ENCODE measurements around the gene SYNGR3. TPM values are rescaled to one million over a fixed set of nuclear protein-coding genes. Genes with fewer than 3 reads are reported as not detected.

Gene SYNGR3
- total RNA-seq, 1 donor from 2014 or later: 0.91 TPM

GRCh38 chr16:1997494-1998359 lies 8.0 kb downstream of the SYNGR3 start:
- H3K27me3 Mint-ChIP-seq (ENCODE audit: unreplicated experiment): no peaks in the 10 kb centered on the region
- TF ChIP-seq CTCF (IDR thresholded peaks at IDR 0.05): no peak
- no peaks in the 10 kb centered on the region for H3K9me3 Mint-ChIP-seq (ENCODE audit: unreplicated experiment)
- H3K4me1 Mint-ChIP-seq (ENCODE audit: unreplicated experiment): no peaks in the 10 kb centered on the region
- no peak for DNase-seq (ENCODE audit: extremely low spot score, unreplicated experiment)
- H3K27ac Mint-ChIP-seq (ENCODE audit: unreplicated experiment): no peak overlapping the region
- H3K36me3 Mint-ChIP-seq (ENCODE audit: unreplicated experiment): peaks cover 18% of the 10 kb centered on the region
- H3K4me3 Mint-ChIP-seq (ENCODE audit: unreplicated experiment): no peak overlapping the region

DNA sequence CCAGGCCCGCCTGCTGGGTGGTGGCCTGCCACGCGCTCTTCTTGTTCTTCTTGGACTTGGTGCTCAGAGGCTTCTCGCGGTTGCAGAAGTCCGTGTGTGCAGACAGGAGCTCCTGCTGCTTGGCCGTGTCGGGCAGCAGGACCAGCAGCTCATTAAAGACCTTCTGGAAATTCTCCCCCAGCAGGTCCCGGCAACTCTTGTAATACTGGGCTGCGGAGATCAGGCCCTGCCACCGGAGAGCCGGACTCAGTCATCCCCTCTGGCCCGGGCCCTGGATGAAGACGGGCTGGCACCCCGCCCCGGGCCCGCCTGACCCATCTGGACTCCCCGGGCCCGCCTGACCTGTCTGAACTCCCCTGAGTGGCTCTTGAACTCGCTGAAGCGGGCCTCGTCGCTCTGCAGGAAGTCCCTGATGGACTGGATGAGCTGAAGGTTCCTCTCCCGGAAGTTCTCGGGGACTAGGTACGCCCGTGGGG lies 8.6 kb downstream of the SYNGR3 start:
- TF ChIP-seq CTCF (IDR thresholded peaks at IDR 0.05): no peak
- DNase-seq (ENCODE audit: extremely low spot score, unreplicated experiment): no peak
- Mint-ChIP-seq H3K27me3 (ENCODE audit: unreplicated experiment) (no peaks in the 10 kb centered on the region), H3K27ac (ENCODE audit: unreplicated experiment) (no peak overlapping the region), H3K4me3 (ENCODE audit: unreplicated experiment) (no peak overlapping the region), H3K4me1 (ENCODE audit: unreplicated experiment) (no peaks in the 10 kb centered on the region), H3K9me3 (ENCODE audit: unreplicated experiment) (no peaks in the 10 kb centered on the region), H3K36me3 (ENCODE audit: unreplicated experiment) (peaks cover 18% of the 10 kb centered on the region)

DNA sequence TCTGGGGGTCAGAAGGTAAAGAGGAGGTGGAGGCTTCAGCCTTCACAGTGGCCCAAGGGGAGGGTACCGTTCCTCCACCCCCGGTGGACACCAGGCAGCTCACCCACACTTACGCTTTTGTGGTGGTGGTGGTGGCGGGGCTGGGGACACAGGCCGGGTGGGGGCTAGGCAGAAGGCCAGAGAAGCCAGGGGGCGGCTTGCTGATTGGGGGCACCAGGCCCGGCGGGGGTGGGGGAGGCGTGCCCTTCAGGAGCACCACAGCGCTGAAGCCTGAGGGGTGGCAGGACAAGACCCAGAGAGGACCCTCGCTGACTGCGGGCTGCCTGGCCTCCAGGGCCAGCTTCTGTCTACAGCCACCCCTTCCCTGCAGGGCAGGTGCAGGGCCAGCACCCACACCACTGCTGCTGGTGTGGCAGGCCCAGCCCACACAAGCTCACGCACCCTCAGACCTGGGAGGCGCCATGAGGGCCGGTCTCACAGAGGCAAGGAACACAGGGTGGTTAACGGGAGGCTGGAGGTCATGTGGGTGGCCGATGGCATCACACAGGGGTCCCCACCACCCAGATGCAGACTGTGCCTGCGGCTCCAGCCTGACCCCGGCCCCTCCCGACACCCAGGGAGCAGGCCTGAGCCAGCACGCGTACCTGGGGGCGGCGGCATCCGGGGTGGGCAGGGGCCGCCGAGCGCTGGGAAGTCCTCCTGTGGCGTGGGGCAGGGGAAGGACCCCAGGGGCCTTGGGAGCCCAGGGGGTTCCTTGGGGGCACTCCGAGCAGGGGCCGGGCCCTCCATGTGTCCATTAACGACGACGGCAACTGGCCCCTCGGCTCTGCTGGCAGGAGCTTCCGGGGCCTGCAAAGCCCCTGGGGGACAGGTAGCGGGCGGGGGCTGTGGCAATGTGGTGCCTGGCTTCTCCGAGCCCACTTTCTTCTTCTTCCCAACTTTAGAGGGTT lies 9.4 kb downstream of the SYNGR3 start:
- Mint-ChIP-seq H3K4me3 (ENCODE audit: unreplicated experiment) (no peak overlapping the region), H3K9me3 (ENCODE audit: unreplicated experiment) (no peaks in the 10 kb centered on the region), H3K36me3 (ENCODE audit: unreplicated experiment) (peaks cover 18% of the 10 kb centered on the region), H3K27ac (ENCODE audit: unreplicated experiment) (no peak overlapping the region), H3K4me1 (ENCODE audit: unreplicated experiment) (peaks cover 3% of the 10 kb centered on the region), H3K27me3 (ENCODE audit: unreplicated experiment) (no peaks in the 10 kb centered on the region)
- no peak for DNase-seq (ENCODE audit: extremely low spot score, unreplicated experiment)
- no peak for TF ChIP-seq CTCF (IDR thresholded peaks at IDR 0.05)

DNA sequence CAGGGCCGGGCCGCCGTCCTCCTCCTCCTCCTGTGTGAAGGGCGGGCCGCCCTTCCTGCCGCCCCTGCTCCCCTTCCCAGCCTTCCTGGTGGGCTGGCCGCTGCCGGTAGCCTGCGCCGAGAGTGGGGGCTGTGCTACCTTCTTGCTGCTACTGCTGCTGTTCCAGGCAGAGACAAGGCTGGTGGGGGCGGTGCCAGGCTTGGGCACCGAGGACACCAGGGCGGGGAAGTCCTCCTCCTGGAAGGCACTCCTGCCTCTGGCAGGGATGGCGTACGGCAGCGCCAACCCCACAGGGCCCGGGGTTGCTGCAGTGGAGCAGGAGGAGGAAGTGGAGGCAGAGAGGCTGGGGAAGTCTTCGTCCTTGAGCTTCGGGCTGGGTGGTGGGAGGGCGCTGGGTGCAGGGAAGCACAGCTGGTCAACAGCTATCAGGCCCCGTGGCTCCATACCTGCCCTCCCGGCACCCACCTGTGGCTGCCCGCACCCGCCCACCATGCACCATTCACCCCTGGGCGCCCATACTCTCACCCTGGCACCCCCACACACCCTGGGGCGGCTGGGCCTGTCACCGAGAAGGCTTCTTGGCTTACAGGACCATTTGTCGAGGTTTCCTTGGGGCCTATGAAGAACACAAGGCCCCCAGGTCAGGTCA lies 10.2 kb downstream of the SYNGR3 start:
- peaks cover 18% of the 10 kb centered on the region for H3K36me3 Mint-ChIP-seq (ENCODE audit: unreplicated experiment)
- H3K4me1 Mint-ChIP-seq (ENCODE audit: unreplicated experiment): peaks cover 8% of the 10 kb centered on the region
- no peaks in the 10 kb centered on the region for H3K9me3 Mint-ChIP-seq (ENCODE audit: unreplicated experiment)
- H3K27me3 Mint-ChIP-seq (ENCODE audit: unreplicated experiment): no peaks in the 10 kb centered on the region
- no peak for TF ChIP-seq CTCF (IDR thresholded peaks at IDR 0.05)
- no peak for DNase-seq (ENCODE audit: extremely low spot score, unreplicated experiment)
- no peak overlapping the region for H3K4me3 Mint-ChIP-seq (ENCODE audit: unreplicated experiment)
- no peak overlapping the region for H3K27ac Mint-ChIP-seq (ENCODE audit: unreplicated experiment)

All from osteocyte (in vitro differentiated cells).